AG04450 (cell line): ENCODE data around the gene ZBTB12. TPM values are rescaled to one million over a fixed set of nuclear protein-coding genes. Genes with fewer than 3 reads are reported as not detected.
A peak's percentile ranks its signal among the peaks of the same experiment; 100 is the strongest.

ENCODE experiments used
- CTCF ChIA-PET: fragments of 300-600, 350-600 bp; formaldehyde crosslinking; extraction: SDS; loops from one replicate; lab custom pipeline; 2022; ENCODE audit warnings: antibody characterized with exemption, inconsistent platforms; lab: Charles Lee
- POLR2A ChIA-PET: fragments of 350-600 bp; formaldehyde crosslinking; extraction: SDS; loops from one replicate; lab custom pipeline; 2021; ENCODE audit warnings: antibody characterized with exemption, inconsistent platforms; lab: Yijun Ruan, JAX
- DNase-seq: peaks from one replicate; pipeline ENCODE4 v3.0.0-alpha.2; 2011; ENCODE audit warnings: low read depth, low spot score
- H3K27ac ChIP-seq: one replicate; pipeline ENCODE4 v1.5.1; 2012; ENCODE audit warnings: low read depth, low read length, control low read depth
- H3K27me3 ChIP-seq: one replicate; pipeline ENCODE4 v1.6.0; 2012; ENCODE audit warnings: low read length; ENCODE audit not compliant: control insufficient read depth, insufficient read depth
- H3K4me3 ChIP-seq: 2 replicates; pipeline ENCODE4 v1.5.1; 2011; ENCODE audit warnings: mild to moderate bottlenecking, low read depth, low read length, control low read depth
- H3K9me3 ChIP-seq: 2 replicates; pipeline ENCODE4 v1.5.1; 2012; ENCODE audit warnings: low read length; ENCODE audit not compliant: control insufficient read depth, insufficient read depth
- CTCF ChIP-seq: IDR thresholded peaks from 2 replicates; pipeline ENCODE4 v1.5.1; 2011; ENCODE audit warnings: low read depth, low read length, control low read depth, inconsistent platforms
- polyA plus RNA-seq: library from polyadenylated mRNA; depleted of rRNA; stranded (reverse); fragments of >200 nt; gene quantifications from 2 replicates; pipeline ENCODE4 v1.2.3, GENCODE V29; 2011

The ZBTB12 gene
- polyA plus RNA-seq, 1 experiment = 2.4 TPM

GRCh38 chr6:31876357-31876756, 25.5 kb downstream of the ZBTB12 start:
- ChIA-PET POLR2A (no interaction called here), CTCF (no interaction called here)
- no peak overlapping the region for H3K27ac ChIP-seq
- H3K9me3 ChIP-seq = no peaks in the 10 kb centered on the region
- TF ChIP-seq CTCF = no peak
- no peaks in the 10 kb centered on the region for H3K27me3 ChIP-seq
- no peak for DNase-seq
- H3K4me3 ChIP-seq = no peak overlapping the region

GRCh38 chr6:31875877-31876276, 26.0 kb downstream of the ZBTB12 start:
- ChIA-PET CTCF (interaction anchor here (0.5 kb wide), 1 partner anchor 195 kb away, joined by 7 read pairs; the partner anchor contains the start of gene LY6G5C), POLR2A (interaction anchor here (0.9 kb wide), 1 partner anchor 49 kb away, joined by 3 read pairs; the partner anchor contains the start of gene HSPA1B)
- H3K4me3 ChIP-seq = no peak overlapping the region
- H3K27me3 ChIP-seq = no peaks in the 10 kb centered on the region
- H3K9me3 ChIP-seq = no peaks in the 10 kb centered on the region
- no peak for TF ChIP-seq CTCF
- DNase-seq = no peak
- no peak overlapping the region for H3K27ac ChIP-seq

GRCh38 chr6:31874836-31875572, 26.9 kb downstream of the ZBTB12 start:
- no peak for TF ChIP-seq CTCF
- peak overlapping the region; percentile 42 for H3K27ac ChIP-seq
- no peak overlapping the region for H3K4me3 ChIP-seq
- H3K9me3 ChIP-seq = no peaks in the 10 kb centered on the region
- ChIA-PET POLR2A (interaction anchor here (0.9 to 1.0 kb wide), 3 partner anchors 12 to 48 kb away, joined by 3 to 4 read pairs (median 3); partner anchors contain the start of genes HSPA1B and NEU1), CTCF (interaction anchor here (0.6 to 1.1 kb wide), 2 partner anchors 45 to 77 kb away, joined by 3 to 7 read pairs; no protein-coding TSS in a partner anchor)
- H3K27me3 ChIP-seq = no peaks in the 10 kb centered on the region
- no peak for DNase-seq

GRCh38 chr6:31874084-31874670, 27.7 kb downstream of the ZBTB12 start:
- DNase-seq = no peak
- H3K9me3 ChIP-seq = no peaks in the 10 kb centered on the region
- H3K27ac ChIP-seq = no peak overlapping the region
- H3K27me3 ChIP-seq = no peaks in the 10 kb centered on the region
- H3K4me3 ChIP-seq = no peak overlapping the region
- CTCF ChIA-PET = interaction anchor here (1.1 kb wide), 1 partner anchor 78 kb away, joined by 3 read pairs; no protein-coding TSS in a partner anchor
- no peak for TF ChIP-seq CTCF
- POLR2A ChIA-PET = no interaction called here

GRCh38 chr6:31871046-31871659, 30.7 kb downstream of the ZBTB12 start:
- H3K9me3 ChIP-seq = no peaks in the 10 kb centered on the region
- TF ChIP-seq CTCF = no peak
- DNase-seq = peak; percentile 3
- CTCF ChIA-PET = no interaction called here
- POLR2A ChIA-PET = interaction anchor here (0.6 kb wide), 1 partner anchor 44 kb away, joined by 5 read pairs; the partner anchor contains the start of gene HSPA1B
- no peaks in the 10 kb centered on the region for H3K27me3 ChIP-seq
- no peak overlapping the region for H3K4me3 ChIP-seq
- H3K27ac ChIP-seq = no peak overlapping the region
